ENCODE data around the gene CTNNA2. TPM values are rescaled to one million over a fixed set of nuclear protein-coding genes. Genes with fewer than 3 reads are reported as not detected.

Gene CTNNA2
- total and polyA plus RNA-seq, 4 donors = 0.01 to 0.37 TPM; not detected in 2

DNA sequence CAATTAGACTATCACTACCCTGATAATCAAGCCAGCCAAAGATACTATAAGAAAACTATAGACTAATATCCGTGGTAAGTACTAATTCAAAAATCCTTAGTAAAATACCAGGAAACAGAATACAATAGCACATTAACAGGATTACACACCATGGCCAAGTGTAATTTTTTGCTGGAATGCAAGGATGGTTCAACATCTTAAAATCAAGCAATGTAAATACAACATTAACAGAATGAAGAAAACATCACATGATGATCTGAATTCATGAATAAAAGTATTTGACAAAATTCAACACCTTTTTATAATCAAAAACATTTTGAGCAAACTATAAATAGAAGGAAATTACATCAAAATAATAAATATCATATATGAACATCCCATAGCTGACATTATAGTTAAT, 1142.4 kb downstream of the CTNNA2 start:
- Histone ChIP-seq H3K9me3 (ENCODE audit: control insufficient read depth in 4 of 4, insufficient read depth in 3 of 4, low read length in 3 of 4) (no peaks in the 10 kb centered on the region), H3K9ac (ENCODE audit: insufficient read depth in 1 of 2, low read length in 2 of 2) (no peak overlapping the region), H3K4me1 (ENCODE audit: control insufficient read depth in 5 of 5, insufficient read depth in 5 of 5, low read length in 5 of 5) (no peaks in the 10 kb centered on the region), H3K4me3 (no peak overlapping the region), H3K27ac (ENCODE audit: low read depth in 1 of 2, low read length in 1 of 2) (no peak overlapping the region), H3K27me3 (ENCODE audit: control insufficient read depth in 3 of 3, insufficient read depth in 3 of 3, low read length in 2 of 3) (no peaks in the 10 kb centered on the region), H3K36me3 (ENCODE audit: control insufficient read depth in 4 of 4, insufficient read depth in 4 of 4, low read length in 4 of 4) (no peaks in the 10 kb centered on the region)
- DNase-seq (no peak), ATAC-seq (ENCODE audit: insufficient read depth, low FRiP score) (no peak)
- no peak for TF ChIP-seq CTCF (IDR thresholded peaks at IDR 0.05; ENCODE audit: control extremely low read depth, extremely low read depth)
- 90% methylated on average over 1 of the region's 1 CpG for WGBS, 2 donors

GRCh38 chr2:80670763-80671162, 1157.9 kb downstream of the CTNNA2 start:
- DNase-seq = no peak
- WGBS, 2 donors = 48 to 65% methylated on average over 4 of the region's 4 CpGs
- Histone ChIP-seq H3K4me3 (no peak overlapping the region), H3K4me1 (ENCODE audit: control insufficient read depth in 5 of 5, insufficient read depth in 5 of 5, low read length in 5 of 5) (no peaks in the 10 kb centered on the region), H3K27ac (ENCODE audit: low read depth in 1 of 2, low read length in 1 of 2) (no peak overlapping the region), H3K9me3 (ENCODE audit: control insufficient read depth in 4 of 4, insufficient read depth in 3 of 4, low read length in 3 of 4) (no peaks in the 10 kb centered on the region), H3K9ac (ENCODE audit: insufficient read depth in 1 of 2, low read length in 2 of 2) (no peak overlapping the region), H3K27me3 (ENCODE audit: control insufficient read depth in 3 of 3, insufficient read depth in 3 of 3, low read length in 2 of 3) (no peaks in the 10 kb centered on the region), H3K36me3 (ENCODE audit: control insufficient read depth in 4 of 4, insufficient read depth in 4 of 4, low read length in 4 of 4) (no peaks in the 10 kb centered on the region)
- no peak for TF ChIP-seq CTCF (IDR thresholded peaks at IDR 0.05; ENCODE audit: control extremely low read depth, extremely low read depth)
- no peak for ATAC-seq (ENCODE audit: insufficient read depth, low FRiP score)

DNA sequence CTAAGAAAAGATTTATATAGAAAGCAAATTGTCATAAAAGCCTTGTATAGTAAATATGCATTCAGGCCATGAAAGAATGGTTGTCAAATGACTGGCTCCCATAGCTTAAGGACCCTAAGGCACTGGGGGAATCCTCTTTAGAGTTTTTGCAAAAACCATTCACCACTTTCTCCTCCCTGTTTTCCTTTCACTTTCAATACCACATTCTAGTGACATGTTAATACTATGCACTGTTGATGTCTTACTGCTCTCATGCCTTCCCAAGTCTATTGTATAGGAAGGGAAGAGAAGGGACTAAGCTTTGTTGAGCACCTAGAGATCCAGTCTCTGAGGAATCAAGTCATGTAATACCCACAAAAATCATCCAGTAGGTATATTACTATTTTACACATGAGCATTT, 1174.7 kb downstream of the CTNNA2 start:
- TF ChIP-seq CTCF (IDR thresholded peaks at IDR 0.05; ENCODE audit: control extremely low read depth, extremely low read depth) = no peak
- ATAC-seq (ENCODE audit: insufficient read depth, low FRiP score) (no peak), DNase-seq (no peak)
- Histone ChIP-seq H3K27me3 (ENCODE audit: control insufficient read depth in 3 of 3, insufficient read depth in 3 of 3, low read length in 2 of 3) (no peaks in the 10 kb centered on the region), H3K27ac (ENCODE audit: low read depth in 1 of 2, low read length in 1 of 2) (no peak overlapping the region), H3K9ac (ENCODE audit: insufficient read depth in 1 of 2, low read length in 2 of 2) (no peak overlapping the region), H3K4me3 (no peak overlapping the region), H3K9me3 (ENCODE audit: control insufficient read depth in 4 of 4, insufficient read depth in 3 of 4, low read length in 3 of 4) (no peaks in the 10 kb centered on the region), H3K4me1 (ENCODE audit: control insufficient read depth in 5 of 5, insufficient read depth in 5 of 5, low read length in 5 of 5) (no peaks in the 10 kb centered on the region), H3K36me3 (ENCODE audit: control insufficient read depth in 4 of 4, insufficient read depth in 4 of 4, low read length in 4 of 4) (no peaks in the 10 kb centered on the region)

DNA sequence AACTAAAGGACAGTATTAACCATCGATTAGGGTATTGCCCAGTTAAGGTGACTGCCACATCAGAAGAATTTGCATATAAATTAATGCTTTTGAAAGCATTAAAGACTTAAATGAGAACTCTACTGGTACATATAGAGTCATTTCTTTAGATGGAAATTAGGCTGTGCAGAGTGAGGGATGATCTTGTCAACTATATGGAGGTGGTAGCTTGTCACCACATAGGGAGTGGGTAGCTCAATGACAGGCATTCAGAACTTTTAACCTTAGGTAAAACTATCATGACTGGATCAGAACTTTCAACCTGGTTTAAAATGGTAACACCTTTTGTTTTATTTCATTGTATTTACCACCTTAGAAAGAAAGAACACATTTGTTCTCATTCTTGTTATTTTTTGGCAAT, 1176.3 kb downstream of the CTNNA2 start:
- no peak for DNase-seq
- 67 to 72% methylated on average over 1 of the region's 1 CpG for WGBS, 2 donors

More for the DNA sequence above, 1176.3 kb downstream of the CTNNA2 start:
- no peaks in the 10 kb centered on the region for H3K4me1 ChIP-seq (ENCODE audit: control insufficient read depth in 5 of 5, insufficient read depth in 5 of 5, low read length in 5 of 5)
- no peaks in the 10 kb centered on the region for H3K27me3 ChIP-seq (ENCODE audit: control insufficient read depth in 3 of 3, insufficient read depth in 3 of 3, low read length in 2 of 3)
- H3K9me3 ChIP-seq (ENCODE audit: control insufficient read depth in 4 of 4, insufficient read depth in 3 of 4, low read length in 3 of 4) = no peaks in the 10 kb centered on the region
- no peak for TF ChIP-seq CTCF (IDR thresholded peaks at IDR 0.05; ENCODE audit: control extremely low read depth, extremely low read depth)
- no peak overlapping the region for H3K9ac ChIP-seq (ENCODE audit: insufficient read depth in 1 of 2, low read length in 2 of 2)
- H3K27ac ChIP-seq (ENCODE audit: low read depth in 1 of 2, low read length in 1 of 2) = no peak overlapping the region
- ATAC-seq (ENCODE audit: insufficient read depth, low FRiP score) = no peak
- no peak overlapping the region for H3K4me3 ChIP-seq
- H3K36me3 ChIP-seq (ENCODE audit: control insufficient read depth in 4 of 4, insufficient read depth in 4 of 4, low read length in 4 of 4) = no peaks in the 10 kb centered on the region
